IMR-90 (cell line): ENCODE data around the gene FCHSD2. TPM values are rescaled to one million over a fixed set of nuclear protein-coding genes. Genes with fewer than 3 reads are reported as not detected.

Experiments used
- ATAC-seq: fragments of 200-7000 bp; cut with Tn5 transposase; 2 replicates; pipeline ENCODE4 v1.9.1; 2020; ENCODE audit warnings: low read depth, mild to moderate bottlenecking, moderate library complexity
- BruUV-seq: library from RNA; stranded (reverse); fragments of 400-500 nt; replicated peaks from 2 replicates; lab custom pipeline; 2021; lab: Mats Ljungman, UMichigan
- CTCF ChIA-PET: fragments of 300-600 bp; formaldehyde crosslinking; extraction: SDS; loops from one replicate; lab custom pipeline; 2021; ENCODE audit warnings: antibody characterized with exemption; lab: Yijun Ruan, JAX
- POLR2A ChIA-PET: fragments of 300-600 bp; sonication (Branson Sonifier 250); formaldehyde crosslinking; loops from one replicate; lab custom pipeline; 2022; ENCODE audit warnings: antibody characterized with exemption; ENCODE audit not compliant: unreplicated experiment; lab: Charles Lee
- DNase-seq: peaks from one replicate; pipeline ENCODE4 v3.0.0; 2013
- H2AFZ ChIP-seq: replicated peaks from 2 replicates; pipeline ENCODE3; 2013; ENCODE audit warnings: low read length, mild to moderate bottlenecking; ENCODE audit not compliant: poor library complexity
- H2AK5ac ChIP-seq: 2 replicates; pipeline ENCODE4 v1.6.1; 2013; ENCODE audit warnings: low read depth, low read length, inconsistent platforms
- H2AK9ac ChIP-seq: replicated peaks from 2 replicates; pipeline ENCODE3; 2013; ENCODE audit warnings: mild to moderate bottlenecking, low read depth, low read length, moderate library complexity; ENCODE audit not compliant: poor library complexity
- H2BK120ac ChIP-seq: 2 replicates; pipeline ENCODE4 v1.6.1; 2013; ENCODE audit warnings: low read depth, low read length, inconsistent platforms
- H2BK15ac ChIP-seq: 3 replicates; pipeline ENCODE4 v1.6.1; 2013; ENCODE audit warnings: low read depth, low read length, inconsistent platforms
- H2BK20ac ChIP-seq: 2 replicates; pipeline ENCODE4 v1.6.1; 2013; ENCODE audit warnings: low read depth, mild to moderate bottlenecking, inconsistent platforms, low read length, moderate library complexity
- H2BK5ac ChIP-seq: 2 replicates; pipeline ENCODE4 v1.6.1; 2013; ENCODE audit warnings: mild to moderate bottlenecking, low read depth, low read length, inconsistent platforms; ENCODE audit not compliant: poor library complexity, severe bottlenecking
- H3K14ac ChIP-seq: replicated peaks from 2 replicates; pipeline ENCODE4 v1.6.1; 2013; ENCODE audit warnings: low read depth, low read length, inconsistent platforms
- H3K18ac ChIP-seq: 2 replicates; pipeline ENCODE4 v1.6.1; 2013; ENCODE audit warnings: low read depth, low read length, control low read depth
- H3K23ac ChIP-seq: 2 replicates; pipeline ENCODE4 v1.6.1; 2013; ENCODE audit warnings: low read depth, low read length, inconsistent platforms
- H3K27ac ChIP-seq: 2 replicates; pipeline ENCODE4 v1.5.1; 2013; ENCODE audit warnings: mild to moderate bottlenecking, control low read depth, low read length; ENCODE audit not compliant: insufficient read depth
- H3K27me3 ChIP-seq: 2 replicates; pipeline ENCODE4 v1.6.1; 2013; ENCODE audit warnings: low read length; ENCODE audit not compliant: control insufficient read depth, insufficient read depth
- H3K36me3 ChIP-seq: 2 replicates; pipeline ENCODE4 v1.6.1; 2013; ENCODE audit warnings: low read length, mixed read lengths; ENCODE audit not compliant: control insufficient read depth, insufficient read depth
- H3K4ac ChIP-seq: 2 replicates; pipeline ENCODE4 v1.6.1; 2013; ENCODE audit warnings: low read depth, low read length, inconsistent platforms
- H3K4me1 ChIP-seq: 2 replicates; pipeline ENCODE4 v1.6.1; 2013; ENCODE audit warnings: low read length, mixed read lengths; ENCODE audit not compliant: control insufficient read depth, insufficient read depth
- H3K4me2 ChIP-seq: 2 replicates; pipeline ENCODE4 v1.6.1; 2013; ENCODE audit warnings: low read depth, mild to moderate bottlenecking, control low read depth, low read length, moderate library complexity
- H3K4me3 ChIP-seq: 2 replicates; pipeline ENCODE4 v1.5.1; 2013; ENCODE audit warnings: low read depth, mild to moderate bottlenecking, control low read depth, low read length, moderate library complexity; ENCODE audit not compliant: insufficient read depth
- H3K56ac ChIP-seq: 2 replicates; pipeline ENCODE4 v1.6.1; 2013; ENCODE audit warnings: low read length, inconsistent platforms; ENCODE audit not compliant: insufficient read depth; ENCODE audit errors: extremely low read depth
- H3K79me1 ChIP-seq, 2 experiments: 2 replicates each; pipeline ENCODE4 v1.6.1; 2013; ENCODE audit warnings: low read length in 2 of 2, inconsistent platforms in 1 of 2, low read depth in 1 of 2
- H3K9ac ChIP-seq: 2 replicates; pipeline ENCODE4 v1.6.1; 2013; ENCODE audit warnings: low read depth, low read length, control low read depth
- H3K9me1 ChIP-seq: 2 replicates; pipeline ENCODE4 v1.6.1; 2013; ENCODE audit warnings: low read length, inconsistent platforms; ENCODE audit not compliant: insufficient read depth
- H3K9me3 ChIP-seq: 2 replicates; pipeline ENCODE4 v1.6.1; 2013; ENCODE audit warnings: low read length; ENCODE audit not compliant: control insufficient read depth, insufficient read depth
- H4K20me1 ChIP-seq: 2 replicates; pipeline ENCODE4 v1.6.1; 2013; ENCODE audit warnings: low read length, inconsistent platforms; ENCODE audit not compliant: insufficient read depth
- H4K5ac ChIP-seq: 2 replicates; pipeline ENCODE4 v1.6.1; 2013; ENCODE audit warnings: mild to moderate bottlenecking, low read depth, low read length, control low read depth
- H4K8ac ChIP-seq, 2 experiments: 2 replicates each; pipeline ENCODE4 v1.6.1; 2013; ENCODE audit warnings: low read depth in 2 of 2, low read length in 2 of 2, control low read depth in 1 of 2, inconsistent platforms in 1 of 2
- H4K91ac ChIP-seq: 2 replicates; pipeline ENCODE4 v1.6.1; 2013; ENCODE audit warnings: low read depth, low read length, inconsistent platforms; ENCODE audit not compliant: insufficient read depth
- BHLHE40 ChIP-seq: fragments of 150-350 bp; IDR thresholded peaks from 2 replicates; pipeline ENCODE4 v1.6.1; 2016; ENCODE audit warnings: mild to moderate bottlenecking, low read depth, low read length
- CEBPB ChIP-seq: IDR thresholded peaks from 2 replicates; pipeline ENCODE4 v1.6.1; 2012; ENCODE audit warnings: low read depth, low read length, improper control_type of control experiment
- CHD1 ChIP-seq: IDR thresholded peaks from 2 replicates; pipeline ENCODE4 v1.6.1; 2012; ENCODE audit warnings: low read depth, low read length, improper control_type of control experiment
- FOS ChIP-seq: fragments of 150-350 bp; IDR thresholded peaks from 2 replicates; pipeline ENCODE4 v1.6.1; 2016; ENCODE audit warnings: low read depth, low read length
- MAFK ChIP-seq: IDR thresholded peaks from 2 replicates; pipeline ENCODE4 v1.6.1; 2012; ENCODE audit warnings: low read depth, low read length, improper control_type of control experiment
- MAZ ChIP-seq: IDR thresholded peaks from 2 replicates; pipeline ENCODE4 v1.6.1; 2012; ENCODE audit warnings: low read depth, mild to moderate bottlenecking, low read length, improper control_type of control experiment, moderate library complexity, borderline replicate concordance
- MXI1 ChIP-seq: IDR thresholded peaks from 2 replicates; pipeline ENCODE4 v1.6.1; 2012; ENCODE audit warnings: low read depth, mild to moderate bottlenecking, low read length, moderate library complexity, borderline replicate concordance
- NFE2L2 ChIP-seq: fragments of 150-350 bp; IDR thresholded peaks from 2 replicates; pipeline ENCODE4 v1.6.1; 2016; ENCODE audit warnings: low read depth, mild to moderate bottlenecking, low read length
- POLR2A ChIP-seq: IDR thresholded peaks from 2 replicates; pipeline ENCODE4 v1.6.1; 2012; ENCODE audit warnings: mild to moderate bottlenecking, low read depth, low read length
- RAD21 ChIP-seq: IDR thresholded peaks from 2 replicates; pipeline ENCODE4 v1.6.1; 2012; ENCODE audit warnings: low read length, improper control_type of control experiment
- RFX5 ChIP-seq: IDR thresholded peaks from 2 replicates; pipeline ENCODE4 v1.8.0; 2012; ENCODE audit warnings: low read depth, mild to moderate bottlenecking, low read length, moderate library complexity
- SMC3 ChIP-seq: fragments of 150-350 bp; IDR thresholded peaks from 2 replicates; pipeline ENCODE4 v1.6.1; 2016; ENCODE audit warnings: low read depth, mild to moderate bottlenecking, antibody characterized with exemption, low read length, moderate library complexity
- WGBS, 2 experiments: methylation state at CpG; one replicate each; pipeline versions ENCODE4 v1.1.5 to v1.1.7; 2013; ENCODE audit warnings: missing lambda C conversion rate in 2 of 2; ENCODE audit not compliant: insufficient read length in 1 of 2; ENCODE audit errors: extremely low coverage in 2 of 2; 5-methylcytosine and 5-hydroxymethylcytosine counted together
- dilution Hi-C: fragments of 300-500 bp; cut with HindIII; formaldehyde crosslinking; loops from one replicate; pipeline ENCODE4 v1.14.3; 2018; ENCODE audit warnings: low sequenced_read_pairs; ENCODE audit not compliant: unreplicated experiment
- in situ Hi-C: fragments of 300-500 bp; cut with MboI; formaldehyde crosslinking; loops from 3 replicates; pipeline ENCODE4 v1.14.3; 2019; ENCODE audit warnings: low sequenced_read_pairs, inconsistent platforms, mixed read lengths
- intact Hi-C: fragments of 100-400 bp; cut with micrococcal nuclease; formaldehyde crosslinking; loops from 2 replicates; pipeline ENCODE4 v1.10.0; 2022
- polyA plus RNA-seq, 3 experiments: library from polyadenylated mRNA; depleted of rRNA; stranded (reverse); fragments of >200 nt; gene quantifications; 2 replicates each; pipeline ENCODE4 v1.2.3, GENCODE V29; 2012; ENCODE audit warnings: low replicate concordance in 1 of 3
- total RNA-seq: library from RNA; depleted of rRNA; stranded (reverse); fragments of >200 nt; gene quantifications from 2 replicates; pipeline ENCODE4 v1.2.3, GENCODE V29; 2012
- TF ChIP-seq, protein P1 (sequence below): fragments of 150-350 bp; IDR thresholded peaks from 2 replicates; pipeline ENCODE4 v1.6.1; 2016; ENCODE audit warnings: low read depth, mild to moderate bottlenecking, low read length, moderate library complexity, borderline replicate concordance
- TF ChIP-seq, protein P2 (sequence below): fragments of 150-350 bp; IDR thresholded peaks from 2 replicates; pipeline ENCODE4 v1.6.1; 2017; ENCODE audit warnings: mild to moderate bottlenecking, antibody characterized with exemption, low read length, low read depth

The FCHSD2 gene
- total and polyA plus RNA-seq, 2 of the 4 experiments (the other 2 are of a cell fraction): 5.9 to 18.7 TPM

DNA sequence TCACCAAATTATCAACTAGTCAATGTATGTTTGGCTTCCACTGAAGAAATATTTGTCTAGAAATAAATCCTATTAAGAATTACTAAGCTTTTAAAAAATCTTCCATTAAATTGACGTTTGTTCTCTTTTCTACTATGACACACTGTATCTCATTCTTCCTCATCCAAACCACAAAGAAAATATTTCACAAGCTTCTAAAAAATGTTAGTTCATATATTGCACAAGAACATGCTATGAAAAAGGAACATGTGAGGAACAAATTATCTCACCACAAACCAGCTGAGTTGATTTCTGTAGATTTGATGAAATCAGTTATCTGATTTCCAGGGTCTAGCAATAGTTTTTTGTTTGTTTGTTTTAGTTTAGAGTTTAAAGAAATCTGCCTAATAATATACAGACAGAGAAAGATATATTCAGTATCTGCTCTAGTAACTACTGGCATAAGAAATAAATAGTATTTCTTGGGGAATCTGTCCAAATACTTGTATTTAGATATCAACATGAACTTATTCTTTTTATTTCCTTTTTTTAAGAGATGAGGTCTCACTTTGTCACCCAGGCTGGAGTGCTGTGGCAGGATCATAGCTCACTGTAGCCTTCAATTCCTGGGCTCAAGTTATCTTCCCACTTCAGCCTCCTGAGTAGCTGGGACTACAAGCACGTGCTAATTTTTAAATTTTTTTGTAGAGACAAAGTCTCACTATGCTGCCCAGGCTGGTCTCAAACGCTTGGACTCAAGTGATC lies 166.2 kb downstream of the FCHSD2 start (continued):
- TF ChIP-seq BHLHE40 (peak; percentile 56), RFX5 (no peak)

DNA sequence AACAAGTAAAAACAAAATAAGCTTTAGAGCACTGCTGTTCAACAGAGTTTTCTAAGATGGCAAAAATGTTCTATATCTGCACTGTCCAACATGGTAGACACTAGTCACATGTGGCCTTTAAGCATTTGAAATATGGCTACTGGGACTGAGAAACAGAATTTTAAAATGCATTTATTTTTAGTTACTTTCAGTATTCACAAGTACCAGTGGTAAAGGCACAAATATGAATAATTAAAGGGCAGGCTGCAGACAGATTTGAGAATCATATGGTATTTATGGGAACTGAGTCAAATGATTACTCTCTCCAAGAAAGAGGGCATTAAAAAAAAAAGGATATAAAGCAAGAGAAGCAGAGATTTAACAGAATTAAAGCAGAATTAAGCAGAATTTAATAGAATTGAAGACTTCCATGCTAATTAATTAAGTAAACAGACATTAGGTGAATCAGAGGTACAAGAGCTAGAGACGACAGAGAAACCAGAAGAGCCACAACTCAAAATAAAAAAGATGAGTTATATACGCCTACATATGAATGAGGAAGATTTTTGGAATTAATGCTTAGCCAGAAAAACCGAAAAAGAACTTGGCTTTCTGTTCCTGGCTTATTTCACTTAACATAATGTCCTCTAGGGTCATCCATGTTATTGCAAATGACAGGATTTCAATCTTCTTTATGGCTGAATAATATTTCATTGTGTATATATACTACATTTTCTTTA lies 167.5 kb downstream of the FCHSD2 start:
- Histone ChIP-seq H4K91ac (no peak overlapping the region), H3K79me1 (peaks cover 28 to 44% of the 10 kb centered on the region in 2 experiments), H3K36me3 (no peaks in the 10 kb centered on the region), H3K4me1 (peaks cover 13% of the 10 kb centered on the region), H3K4me2 (no peak overlapping the region), H3K9me1 (peaks cover 6% of the 10 kb centered on the region; the same call in 1 of the 2 replicates), H3K56ac (no peak overlapping the region), H3K23ac (no peak overlapping the region), H4K5ac (no peak overlapping the region), H2BK15ac (no peak overlapping the region), H4K20me1 (peaks cover 9% of the 10 kb centered on the region), H2AFZ (no peak overlapping the region), H3K27me3 (no peaks in the 10 kb centered on the region), H2AK9ac (no peak overlapping the region), H3K4ac (no peak overlapping the region), H3K18ac (no peak overlapping the region), H2BK120ac (no peak overlapping the region; the same call in 1 of the 2 replicates), H3K27ac (no peak overlapping the region), H4K8ac (no peak overlapping the region), H3K9me3 (no peaks in the 10 kb centered on the region; the same call in none of the 2 replicates), H2AK5ac (no peak overlapping the region), H2BK5ac (no peak overlapping the region), H3K9ac (no peak overlapping the region), H2BK20ac (no peak overlapping the region), H3K14ac (no peak overlapping the region), H3K4me3 (no peak overlapping the region)
- BruUV-seq: no TSS peak
- dilution Hi-C loops (no loop called here), in situ Hi-C loops (no loop called here), intact Hi-C loops (no loop called here)
- ChIA-PET CTCF (no interaction called here), POLR2A (no interaction called here)
- no peak for ATAC-seq
- DNase-seq: no peak
- no CpG with 5 or more reads among the region's 3 CpGs for WGBS, 2 experiments
- TF ChIP-seq MAFK (no peak), NFE2L2 (no peak), POLR2A (no peak), SMC3 (no peak), BHLHE40 (no peak), MXI1 (no peak), FOS (no peak), CHD1 (no peak), MAZ (no peak), RAD21 (no peak), RFX5 (no peak), CEBPB (no peak)
- TF ChIP-seq, protein P1, sequence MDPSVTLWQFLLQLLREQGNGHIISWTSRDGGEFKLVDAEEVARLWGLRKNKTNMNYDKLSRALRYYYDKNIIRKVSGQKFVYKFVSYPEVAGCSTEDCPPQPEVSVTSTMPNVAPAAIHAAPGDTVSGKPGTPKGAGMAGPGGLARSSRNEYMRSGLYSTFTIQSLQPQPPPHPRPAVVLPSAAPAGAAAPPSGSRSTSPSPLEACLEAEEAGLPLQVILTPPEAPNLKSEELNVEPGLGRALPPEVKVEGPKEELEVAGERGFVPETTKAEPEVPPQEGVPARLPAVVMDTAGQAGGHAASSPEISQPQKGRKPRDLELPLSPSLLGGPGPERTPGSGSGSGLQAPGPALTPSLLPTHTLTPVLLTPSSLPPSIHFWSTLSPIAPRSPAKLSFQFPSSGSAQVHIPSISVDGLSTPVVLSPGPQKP: no peak
- TF ChIP-seq, protein P2, sequence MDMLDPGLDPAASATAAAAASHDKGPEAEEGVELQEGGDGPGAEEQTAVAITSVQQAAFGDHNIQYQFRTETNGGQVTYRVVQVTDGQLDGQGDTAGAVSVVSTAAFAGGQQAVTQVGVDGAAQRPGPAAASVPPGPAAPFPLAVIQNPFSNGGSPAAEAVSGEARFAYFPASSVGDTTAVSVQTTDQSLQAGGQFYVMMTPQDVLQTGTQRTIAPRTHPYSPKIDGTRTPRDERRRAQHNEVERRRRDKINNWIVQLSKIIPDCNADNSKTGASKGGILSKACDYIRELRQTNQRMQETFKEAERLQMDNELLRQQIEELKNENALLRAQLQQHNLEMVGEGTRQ: no peak
